ENCODE data around the gene TLCD1.

- TF ChIP-seq CTCF (conservative IDR thresholded peaks at IDR 0.05; ENCODE audit: low read length) (no peak), EZH2phosphoT487 (IDR thresholded peaks at IDR 0.05; ENCODE audit: borderline replicate concordance) (no peak)
Measured at GRCh38 chr17:28740406-28741357, 14.6 kb upstream of the TLCD1 start.

All from Loucy (cell line).